ENCODE data around the gene ZKSCAN8. TPM values are rescaled to one million over a fixed set of nuclear protein-coding genes. Genes with fewer than 3 reads are reported as not detected.
A peak's percentile ranks its signal among the peaks of the same experiment; 100 is the strongest.

ZKSCAN8 gene
- total and polyA plus RNA-seq, 2 donors, result 12.0 to 33.0 TPM

DNA sequence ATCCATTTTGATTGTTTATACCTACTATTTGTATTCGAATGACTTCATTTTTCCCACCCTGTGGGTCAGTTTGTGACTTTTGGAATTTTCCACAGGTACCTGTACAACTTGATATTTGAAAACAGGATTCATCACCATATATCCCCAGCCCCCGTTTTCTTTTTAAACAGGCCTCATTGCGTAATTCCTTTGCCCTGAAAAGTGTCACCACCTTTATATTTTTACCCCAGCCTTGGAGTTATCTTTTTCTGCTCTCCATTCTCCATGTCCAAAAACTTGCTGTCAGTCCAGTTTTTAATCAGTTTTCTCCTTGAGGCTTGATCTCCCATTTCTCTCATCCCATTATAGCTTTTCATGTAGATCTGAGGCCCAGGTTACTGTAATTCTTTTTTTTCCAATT lies 16.6 kb downstream of the ZKSCAN8 start:
- WGBS, result 93% methylated on average over 3 of the region's 3 CpGs

GRCh38 chr6:28159029-28159607 lies 17.4 kb downstream of the ZKSCAN8 start:
- H3K36me3 ChIP-seq (ENCODE audit: insufficient read depth), result peaks cover 4% of the 10 kb centered on the region
- WGBS, result 96% methylated on average over 4 of the region's 4 CpGs
- DNase-seq (ENCODE audit: extremely low spot score), result no peak
- H3K4me3 ChIP-seq (ENCODE audit: low read depth, low read length), result no peak overlapping the region
- H3K4me1 ChIP-seq (ENCODE audit: insufficient read depth), result no peaks in the 10 kb centered on the region
- H3K27ac ChIP-seq (ENCODE audit: low read depth), result no peak overlapping the region

More for the DNA sequence above, 16.6 kb downstream of the ZKSCAN8 start:
- no peaks in the 10 kb centered on the region for H3K4me1 ChIP-seq (ENCODE audit: insufficient read depth)
- H3K27ac ChIP-seq (ENCODE audit: low read depth), result no peak overlapping the region
- H3K36me3 ChIP-seq (ENCODE audit: insufficient read depth), result peaks cover 11% of the 10 kb centered on the region
- no peak overlapping the region for H3K4me3 ChIP-seq (ENCODE audit: low read depth, low read length)
- no peak for DNase-seq (ENCODE audit: extremely low spot score)

- DNase-seq (ENCODE audit: extremely low spot score), result no peak
- no peaks in the 10 kb centered on the region for H3K4me1 ChIP-seq (ENCODE audit: insufficient read depth)
- no peak overlapping the region for H3K27ac ChIP-seq (ENCODE audit: low read depth)
- H3K4me3 ChIP-seq (ENCODE audit: low read depth, low read length), result no peak overlapping the region
- H3K36me3 ChIP-seq (ENCODE audit: insufficient read depth), result peaks cover 4% of the 10 kb centered on the region
- WGBS, result 74% methylated on average over 2 of the region's 2 CpGs
These were observed 18.6 kb downstream of the ZKSCAN8 start for GRCh38 chr6:28160233-28160632.

GRCh38 chr6:28161410-28162079 lies 19.9 kb downstream of the ZKSCAN8 start:
- Histone ChIP-seq H3K4me3 (ENCODE audit: low read depth, low read length) (peak overlapping the region; percentile 44), H3K4me1 (ENCODE audit: insufficient read depth) (no peaks in the 10 kb centered on the region), H3K36me3 (ENCODE audit: insufficient read depth) (peaks cover 4% of the 10 kb centered on the region), H3K27ac (ENCODE audit: low read depth) (no peak overlapping the region)
- peak; percentile 23 for DNase-seq (ENCODE audit: extremely low spot score)
- 3% methylated on average over 32 of the region's 32 CpGs for WGBS

- DNase-seq (ENCODE audit: extremely low spot score), result no peak
- 66% methylated on average over 1 of the region's 1 CpG for WGBS
- no peaks in the 10 kb centered on the region for H3K36me3 ChIP-seq (ENCODE audit: insufficient read depth)
- H3K4me3 ChIP-seq (ENCODE audit: low read depth, low read length), result no peak overlapping the region
- no peaks in the 10 kb centered on the region for H3K4me1 ChIP-seq (ENCODE audit: insufficient read depth)
- H3K27ac ChIP-seq (ENCODE audit: low read depth), result no peak overlapping the region
These were observed 23.9 kb downstream of the ZKSCAN8 start for GRCh38 chr6:28165563-28165962.

DNA sequence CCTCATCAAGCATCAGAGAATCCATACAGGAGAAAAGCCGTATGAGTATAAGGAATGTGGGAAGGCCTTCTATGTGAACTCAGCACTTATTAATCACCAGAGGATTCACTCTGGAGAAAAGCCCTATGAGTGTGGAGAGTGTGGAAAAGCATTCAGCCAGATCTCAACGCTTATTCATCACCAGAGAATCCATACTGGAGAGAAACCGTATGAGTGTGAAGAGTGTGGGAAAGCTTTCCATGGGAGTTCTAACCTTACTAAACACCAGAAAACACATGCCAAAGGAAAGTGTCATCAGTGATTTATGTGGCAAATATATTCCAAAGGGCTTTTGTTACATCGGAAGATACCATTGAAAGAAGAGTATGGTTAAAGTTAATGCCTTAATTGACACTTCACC lies 25.4 kb downstream of the ZKSCAN8 start:
- DNase-seq (ENCODE audit: extremely low spot score), result no peak
- no peak overlapping the region for H3K27ac ChIP-seq (ENCODE audit: low read depth)
- 83% methylated on average over 4 of the region's 4 CpGs for WGBS

GRCh38 chr6:28167926-28168325 lies 26.2 kb downstream of the ZKSCAN8 start:
- Histone ChIP-seq H3K27ac (ENCODE audit: low read depth) (no peak overlapping the region), H3K36me3 (ENCODE audit: insufficient read depth) (no peaks in the 10 kb centered on the region), H3K4me1 (ENCODE audit: insufficient read depth) (no peaks in the 10 kb centered on the region), H3K4me3 (ENCODE audit: low read depth, low read length) (no peak overlapping the region)
- WGBS, result 85% methylated on average over 1 of the region's 1 CpG
- DNase-seq (ENCODE audit: extremely low spot score), result no peak

More for the DNA sequence above, 25.4 kb downstream of the ZKSCAN8 start:
- Histone ChIP-seq H3K36me3 (ENCODE audit: insufficient read depth) (no peaks in the 10 kb centered on the region), H3K4me1 (ENCODE audit: insufficient read depth) (no peaks in the 10 kb centered on the region), H3K4me3 (ENCODE audit: low read depth, low read length) (no peak overlapping the region)

- Histone ChIP-seq H3K27ac (ENCODE audit: low read depth) (no peak overlapping the region), H3K4me1 (ENCODE audit: insufficient read depth) (no peaks in the 10 kb centered on the region), H3K36me3 (ENCODE audit: insufficient read depth) (no peaks in the 10 kb centered on the region), H3K4me3 (ENCODE audit: low read depth, low read length) (no peak overlapping the region)
- 56% methylated on average over 2 of the region's 2 CpGs for WGBS
- DNase-seq (ENCODE audit: extremely low spot score), result no peak
These were observed 29.6 kb downstream of the ZKSCAN8 start for GRCh38 chr6:28171271-28171670.

DNA sequence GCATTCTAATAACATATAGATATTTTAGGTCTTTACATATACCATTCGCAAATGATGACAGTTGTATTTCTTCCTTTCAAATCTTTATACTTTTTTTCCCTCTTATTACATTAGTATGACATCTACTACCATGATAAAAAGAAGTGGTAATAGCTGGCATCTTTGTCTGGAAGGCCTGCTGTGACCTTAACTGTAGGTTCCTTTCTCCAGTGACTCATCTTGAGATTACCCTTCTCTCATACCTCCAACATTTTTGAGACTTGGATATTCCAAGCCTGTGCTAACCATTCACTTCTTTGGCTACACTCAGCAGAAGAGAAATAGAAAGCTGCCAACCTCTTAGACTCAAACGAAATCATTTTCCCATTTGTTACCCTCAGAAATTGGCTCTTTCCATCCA lies 30.3 kb downstream of the ZKSCAN8 start:
- Histone ChIP-seq H3K27ac (ENCODE audit: low read depth) (no peak overlapping the region), H3K4me1 (ENCODE audit: insufficient read depth) (no peaks in the 10 kb centered on the region), H3K36me3 (ENCODE audit: insufficient read depth) (no peaks in the 10 kb centered on the region), H3K4me3 (ENCODE audit: low read depth, low read length) (no peak overlapping the region)
- no peak for DNase-seq (ENCODE audit: extremely low spot score)
- 97% methylated on average over 2 of the region's 2 CpGs for WGBS

GRCh38 chr6:28176373-28176772 lies 34.7 kb downstream of the ZKSCAN8 start:
- no peak for DNase-seq (ENCODE audit: extremely low spot score)
- H3K27ac ChIP-seq (ENCODE audit: low read depth), result no peak overlapping the region
- H3K4me1 ChIP-seq (ENCODE audit: insufficient read depth), result no peaks in the 10 kb centered on the region
- no peak overlapping the region for H3K4me3 ChIP-seq (ENCODE audit: low read depth, low read length)
- whole genome bisulfite sequencing, result 90% methylated on average over 1 of the region's 1 CpG
- no peaks in the 10 kb centered on the region for H3K36me3 ChIP-seq (ENCODE audit: insufficient read depth)

- WGBS, result 55% methylated on average over 1 of the region's 1 CpG
- H3K4me1 ChIP-seq (ENCODE audit: insufficient read depth), result no peaks in the 10 kb centered on the region
- no peak for DNase-seq (ENCODE audit: extremely low spot score)
- no peak overlapping the region for H3K4me3 ChIP-seq (ENCODE audit: low read depth, low read length)
- H3K36me3 ChIP-seq (ENCODE audit: insufficient read depth), result no peaks in the 10 kb centered on the region
- no peak overlapping the region for H3K27ac ChIP-seq (ENCODE audit: low read depth)
These were observed 40.6 kb downstream of the ZKSCAN8 start for GRCh38 chr6:28182255-28182654.

DNA sequence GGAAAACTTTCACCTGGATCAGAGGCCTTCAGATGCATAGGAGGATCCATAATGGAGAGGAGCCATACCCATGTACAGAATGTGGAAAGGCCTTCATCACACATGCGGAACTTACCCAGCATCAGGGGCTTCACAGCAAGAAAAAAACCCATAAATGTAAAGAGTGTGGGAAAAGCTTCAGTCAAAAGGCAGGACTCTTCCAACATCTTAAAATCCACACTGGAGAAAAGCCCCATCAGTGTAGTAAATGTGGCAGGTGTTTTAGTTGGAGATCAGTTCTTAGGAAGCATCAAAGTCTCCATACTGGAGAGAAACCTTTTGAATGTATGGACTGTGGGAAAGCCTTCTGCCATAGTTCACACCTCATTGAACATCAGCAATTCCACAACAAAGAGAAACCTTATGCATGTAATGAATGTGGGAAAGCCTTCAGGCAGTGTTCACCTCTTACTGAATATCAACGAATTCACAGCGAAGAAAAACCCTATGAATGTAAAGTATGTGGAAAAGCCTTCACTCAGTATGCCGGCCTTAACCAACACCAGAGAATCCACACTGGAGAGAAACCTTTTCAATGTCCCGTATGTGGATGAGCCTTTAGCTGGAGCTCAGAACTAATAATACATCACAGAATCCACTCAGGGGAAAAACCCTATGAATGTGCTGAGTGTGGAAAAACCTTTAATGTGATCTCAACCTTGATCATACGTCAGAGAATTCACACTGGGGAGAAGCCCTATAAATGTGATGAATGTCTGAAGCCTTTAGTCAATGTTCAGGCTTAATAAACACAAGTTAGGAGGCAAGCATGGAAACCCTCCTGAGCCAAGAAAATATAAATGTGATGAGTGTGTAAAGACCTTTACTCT lies 46.7 kb downstream of the ZKSCAN8 start:
- H3K4me3 ChIP-seq (ENCODE audit: low read depth, low read length), result no peak overlapping the region
- DNase-seq (ENCODE audit: extremely low spot score), result no peak
- WGBS, result 77% methylated on average over 6 of the region's 6 CpGs
- H3K4me1 ChIP-seq (ENCODE audit: insufficient read depth), result no peaks in the 10 kb centered on the region
- H3K36me3 ChIP-seq (ENCODE audit: insufficient read depth), result no peaks in the 10 kb centered on the region
- H3K27ac ChIP-seq (ENCODE audit: low read depth), result no peak overlapping the region

- 55% methylated on average over 1 of the region's 1 CpG for WGBS
- Histone ChIP-seq H3K36me3 (ENCODE audit: insufficient read depth) (no peaks in the 10 kb centered on the region), H3K27ac (ENCODE audit: low read depth) (no peak overlapping the region), H3K4me1 (ENCODE audit: insufficient read depth) (no peaks in the 10 kb centered on the region), H3K4me3 (ENCODE audit: low read depth, low read length) (no peak overlapping the region)
- DNase-seq (ENCODE audit: extremely low spot score), result no peak
These were observed 58.3 kb downstream of the ZKSCAN8 start for GRCh38 chr6:28200020-28200419.

DNA sequence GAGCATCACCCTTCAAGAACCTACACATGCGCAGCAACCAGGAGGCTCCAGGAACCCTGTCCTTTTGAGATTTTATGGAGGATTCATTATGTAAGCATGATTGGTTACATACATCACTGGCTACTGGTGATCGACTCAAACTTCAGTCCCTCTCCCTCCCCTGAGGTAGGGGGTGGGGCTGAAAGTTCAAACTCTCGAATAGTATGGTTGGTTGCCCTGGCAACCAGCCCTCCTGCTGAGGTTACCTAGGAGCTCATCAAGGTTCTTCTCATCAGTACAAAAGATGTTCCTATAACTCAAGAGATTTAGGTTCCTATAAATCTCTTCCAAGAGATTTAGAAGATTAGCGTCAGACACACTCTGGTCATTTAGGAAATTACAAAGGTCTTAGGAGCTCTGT lies 61.5 kb downstream of the ZKSCAN8 start:
- no peak overlapping the region for H3K4me3 ChIP-seq (ENCODE audit: low read depth, low read length)
- H3K4me1 ChIP-seq (ENCODE audit: insufficient read depth), result no peaks in the 10 kb centered on the region
- 33% methylated on average over 4 of the region's 4 CpGs for WGBS
- H3K27ac ChIP-seq (ENCODE audit: low read depth), result no peak overlapping the region
- no peaks in the 10 kb centered on the region for H3K36me3 ChIP-seq (ENCODE audit: insufficient read depth)
- no peak for DNase-seq (ENCODE audit: extremely low spot score)
